Spleen (tissue), 11 donors: ENCODE results near the gene METTL3. TPM values are rescaled to one million over a fixed set of nuclear protein-coding genes. Genes with fewer than 3 reads are reported as not detected.

Source experiments
- DNase-seq: peaks from one replicate; pipeline ENCODE4 v3.0.0-alpha.2; 2020
- H3K27ac ChIP-seq, 8 donors: fragments of 200-600 bp; sonication (generic) in 7 of 8; 1 replicate in 4 of 8; 2 replicates in 4 of 8; pipeline versions ENCODE4 v1.5.0 to v1.8.0; 2016 to 2021; ENCODE audit warnings: inconsistent platforms in 4 of 8, mild to moderate bottlenecking in 4 of 8, moderate library complexity in 1 of 8
- H3K27me3 ChIP-seq, 7 donors: fragments of 200-600 bp; sonication (generic) in 6 of 7; replicated peaks in 1 of 7; 1 replicate in 4 of 7; 2 replicates in 3 of 7; pipeline versions ENCODE4 v1.5.0 to v1.8.0; 2016 to 2021; ENCODE audit warnings: inconsistent platforms in 3 of 7, mild to moderate bottlenecking in 1 of 7
- H3K36me3 ChIP-seq, 6 donors: fragments of 200-600 bp; sonication (generic) in 5 of 6; 1 replicate in 4 of 6; 2 replicates in 2 of 6; pipeline versions ENCODE4 v1.5.0 to v1.8.0; 2016 to 2021; ENCODE audit warnings: inconsistent platforms in 2 of 6
- H3K4me1 ChIP-seq, 6 donors: fragments of 200-600 bp; sonication (generic) in 5 of 6; 1 replicate in 3 of 6; 2 replicates in 3 of 6; pipeline versions ENCODE4 v1.5.0 to v1.8.0; 2016 to 2021; ENCODE audit warnings: inconsistent platforms in 3 of 6
- H3K4me3 ChIP-seq, 8 donors: fragments of 200-600 bp; sonication (generic) in 7 of 8; 1 replicate in 4 of 8; 2 replicates in 4 of 8; pipeline versions ENCODE4 v1.5.0 to v1.8.0; 2016 to 2021; ENCODE audit warnings: inconsistent platforms in 4 of 8, mild to moderate bottlenecking in 4 of 8, moderate library complexity in 2 of 8
- H3K9me3 ChIP-seq, 8 donors: fragments of 200-600 bp; sonication (generic) in 7 of 8; 1 replicate in 4 of 8; 2 replicates in 4 of 8; pipeline versions ENCODE4 v1.5.0 to v1.8.0; 2016 to 2021; ENCODE audit warnings: inconsistent platforms in 4 of 8
- POLR2A ChIP-seq, 3 donors: fragments of 450-650 bp; IDR thresholded peaks; one replicate each; pipeline ENCODE4 v1.5.1; 2017; ENCODE audit warnings: antibody characterized with exemption in 3 of 3, mild to moderate bottlenecking in 1 of 3
- POLR2AphosphoS5 ChIP-seq, 3 donors: sonication (generic); formaldehyde crosslinking; IDR thresholded peaks; one replicate each; pipeline ENCODE4 v1.5.1; 2017; ENCODE audit warnings: antibody characterized with exemption in 3 of 3
- WGBS, 5 donors: extraction: QIAGEN DNeasy Blood & Tissue Kit in 3 of 5; methylation state at CpG; one replicate each; pipeline versions ENCODE4 v1.1.5 to v1.1.7; 2013 to 2018; 5-methylcytosine and 5-hydroxymethylcytosine counted together
- intact Hi-C: fragments of 100-400 bp; cut with DNase I; formaldehyde crosslinking; loops from one replicate; pipeline ENCODE4 v1.15.0; 2023; ENCODE audit warnings: low total_unique reads
- polyA plus RNA-seq, 3 donors: library from polyadenylated mRNA; stranded (reverse); fragments of 200-250 nt; gene quantifications; one replicate each; pipeline ENCODE4 v1.2.1, GENCODE V29; 2013
- total RNA-seq, 7 donors: library from RNA; depleted of rRNA in 3 of 7; stranded (reverse); fragments of >200 nt in 3 of 7; fragmentation: NEBNext Ultra II Directional in 4 of 7; extraction: Animal tissue kit (Norgen Biotek cat#: 25700) in 4 of 7; gene quantifications; one replicate each; pipeline versions ENCODE4 v1.1.0 to v1.2.1, GENCODE V29; 2016 to 2021
- TF ChIP-seq, protein P1 (sequence below), 11 experiments: fragments of 200-600 bp in 7 of 11; fragments of 450-650 bp in 4 of 11; sonication (generic) in 4 of 11; IDR thresholded peaks in 8 of 11; conservative IDR thresholded peaks in 3 of 11; 1 replicate in 7 of 11; 2 replicates in 4 of 11; pipeline versions ENCODE4 v1.4.0 to v1.8.0; 2016 to 2021; ENCODE audit warnings: antibody characterized with exemption in 11 of 11, inconsistent platforms in 4 of 11, mild to moderate bottlenecking in 1 of 11
- donor health status: healthy with polysubstance abuse.
- donor health status: DM: no; HTN: no; CAD: no; lungs with moderate emphysema.
- donor health status: DM: no; HTN: no; CAD: no.
- donor health status: Bipolar disorder and iron deficiency.
- donor health status: healthy.
- donor health status: DM: no; HTN: no; CAD: no.
- donor health status: DM: yes; HTN: yes; CAD: no.

Gene METTL3
- total and polyA plus RNA-seq, 10 donors = 46.2 to 88.7 (median 59.3) TPM

DNA sequence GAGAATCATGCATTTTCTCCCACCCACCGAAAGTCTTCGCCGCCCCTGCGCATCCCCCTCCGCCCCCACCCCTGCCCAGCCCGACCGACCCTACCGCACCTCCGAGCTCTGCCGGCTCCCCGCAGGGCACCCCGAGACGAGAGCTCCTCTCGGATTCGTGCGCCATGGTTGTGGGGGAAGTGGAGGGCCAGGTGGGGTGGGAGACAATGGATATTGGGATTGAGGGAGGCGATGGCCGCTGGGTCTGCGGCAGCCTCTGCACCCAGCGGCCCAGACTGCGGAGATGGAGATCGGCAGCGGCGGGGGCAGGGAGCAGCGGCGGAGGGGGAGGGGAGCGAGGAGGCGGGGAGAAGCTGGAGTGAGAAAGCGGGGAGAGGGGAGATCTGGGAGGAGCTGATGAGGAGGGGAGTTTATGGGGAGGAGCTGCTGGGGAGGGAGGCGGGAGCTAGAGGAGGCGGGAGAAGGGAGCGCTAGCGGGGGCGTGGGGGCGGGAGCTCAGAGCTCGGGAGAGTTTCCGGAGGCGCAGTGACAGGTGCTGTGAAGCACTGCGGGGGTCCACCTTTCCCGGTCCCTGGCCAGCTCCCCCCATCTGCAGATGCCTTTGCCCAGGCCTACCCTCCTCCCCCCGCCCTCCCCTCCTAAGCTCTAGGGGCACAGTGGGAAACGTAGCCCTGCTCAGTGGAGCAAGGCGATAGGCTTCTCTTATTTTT, 15.0 kb upstream of the METTL3 start, which contains the start of gene SALL2:
TSS of gene SALL2 (minus strand) at position 385 of the 710 bp plus-strand sequence. CDS start at position 166, 219 bp downstream.
- 1% methylated on average over 36 to 43 of the region's 43 CpGs for WGBS, 5 donors
- intact Hi-C loops = no loop called here
- Histone ChIP-seq H3K9me3 (no peaks in the 10 kb centered on the region), H3K4me1 (peaks cover 3 to 37% (median 13%) of the 10 kb centered on the region in 6 donors), H3K4me3 (peak within 1 kb of the TSS; percentile 42 to 81 (median 52)), H3K27me3 (peaks cover 0 to 9% (median 0%) of the 10 kb centered on the region in 7 donors), H3K36me3 (no peaks in the 10 kb centered on the region), H3K27ac (peak within 1 kb of the TSS in 4 of 8 donors; percentile 48 to 56 (median 52))
- peak; percentile 84 for DNase-seq
- TF ChIP-seq, protein P1, sequence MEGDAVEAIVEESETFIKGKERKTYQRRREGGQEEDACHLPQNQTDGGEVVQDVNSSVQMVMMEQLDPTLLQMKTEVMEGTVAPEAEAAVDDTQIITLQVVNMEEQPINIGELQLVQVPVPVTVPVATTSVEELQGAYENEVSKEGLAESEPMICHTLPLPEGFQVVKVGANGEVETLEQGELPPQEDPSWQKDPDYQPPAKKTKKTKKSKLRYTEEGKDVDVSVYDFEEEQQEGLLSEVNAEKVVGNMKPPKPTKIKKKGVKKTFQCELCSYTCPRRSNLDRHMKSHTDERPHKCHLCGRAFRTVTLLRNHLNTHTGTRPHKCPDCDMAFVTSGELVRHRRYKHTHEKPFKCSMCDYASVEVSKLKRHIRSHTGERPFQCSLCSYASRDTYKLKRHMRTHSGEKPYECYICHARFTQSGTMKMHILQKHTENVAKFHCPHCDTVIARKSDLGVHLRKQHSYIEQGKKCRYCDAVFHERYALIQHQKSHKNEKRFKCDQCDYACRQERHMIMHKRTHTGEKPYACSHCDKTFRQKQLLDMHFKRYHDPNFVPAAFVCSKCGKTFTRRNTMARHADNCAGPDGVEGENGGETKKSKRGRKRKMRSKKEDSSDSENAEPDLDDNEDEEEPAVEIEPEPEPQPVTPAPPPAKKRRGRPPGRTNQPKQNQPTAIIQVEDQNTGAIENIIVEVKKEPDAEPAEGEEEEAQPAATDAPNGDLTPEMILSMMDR (IDR thresholded peaks at IDR 0.05 in 8 of 11, conservative IDR thresholded peaks at IDR 0.05 in 3 of 11) = no peak
- TF ChIP-seq POLR2A (IDR thresholded peaks at IDR 0.05) (no peak), POLR2AphosphoS5 (IDR thresholded peaks at IDR 0.05) (peak; percentile 26 to 60 (median 59))

DNA sequence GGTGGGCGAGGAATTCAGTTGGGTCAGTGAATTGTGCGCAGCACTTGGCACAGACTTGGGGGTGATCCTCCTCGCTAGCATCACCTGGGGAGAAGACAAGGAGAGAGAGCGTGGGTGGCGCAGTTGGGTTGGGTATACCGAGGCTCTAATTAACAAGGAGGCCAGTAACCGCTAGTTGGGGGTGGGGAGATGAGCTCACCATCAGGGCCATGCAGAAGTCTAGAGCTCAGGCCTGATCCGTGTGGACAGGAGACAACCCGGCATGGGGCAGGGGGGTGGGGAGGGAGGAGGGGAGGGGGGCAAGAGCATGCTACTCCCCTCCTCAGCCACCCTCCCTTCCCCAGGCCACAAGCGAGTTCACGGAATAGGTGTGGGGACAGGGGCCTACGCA, 14.4 kb upstream of the METTL3 start:
- TF ChIP-seq, protein P1 (IDR thresholded peaks at IDR 0.05 in 8 of 11, conservative IDR thresholded peaks at IDR 0.05 in 3 of 11) = no peak
- TF ChIP-seq POLR2A (IDR thresholded peaks at IDR 0.05) = no peak
- no peak for TF ChIP-seq POLR2AphosphoS5 (IDR thresholded peaks at IDR 0.05)
- intact Hi-C loops = no loop called here
- Histone ChIP-seq H3K4me1 (peaks cover 3 to 37% (median 13%) of the 10 kb centered on the region in 6 donors), H3K27me3 (peaks cover 0 to 9% (median 0%) of the 10 kb centered on the region in 7 donors), H3K27ac (peak overlapping the region in 4 of 8 donors; percentile 48 to 56 (median 52)), H3K4me3 (peak overlapping the region; percentile 42 to 81 (median 52)), H3K36me3 (no peaks in the 10 kb centered on the region), H3K9me3 (no peaks in the 10 kb centered on the region)
- DNase-seq = no peak
- WGBS, 5 donors = 52 to 78% (median 54%) methylated on average over 8 to 11 of the region's 12 CpGs

GRCh38 chr14:21524575-21525490, 13.7 kb upstream of the METTL3 start:
- Histone ChIP-seq H3K36me3 (no peaks in the 10 kb centered on the region), H3K27me3 (peaks cover 0 to 9% (median 0%) of the 10 kb centered on the region in 7 donors), H3K4me1 (peaks cover 3 to 37% (median 13%) of the 10 kb centered on the region in 6 donors), H3K27ac (no peak overlapping the region), H3K9me3 (no peaks in the 10 kb centered on the region), H3K4me3 (peak overlapping the region in 2 of 8 donors; percentile 76 to 81)
- intact Hi-C loops = no loop called here
- DNase-seq = peak; percentile 71
- TF ChIP-seq POLR2AphosphoS5 (IDR thresholded peaks at IDR 0.05) (no peak), POLR2A (IDR thresholded peaks at IDR 0.05) (no peak)
- TF ChIP-seq, protein P1 (IDR thresholded peaks at IDR 0.05 in 8 of 11, conservative IDR thresholded peaks at IDR 0.05 in 3 of 11) = no peak
- 84 to 96% (median 91%) methylated on average over 12 to 18 of the region's 18 CpGs for WGBS, 5 donors
